GM18951 (cell line): Measurements from ENCODE around the gene KLHL2.

Experiments used
- POLR2A ChIP-seq: IDR thresholded peaks from 4 replicates; pipeline ENCODE4 v1.6.1; 2011; ENCODE audit warnings: mild to moderate bottlenecking; ENCODE audit not compliant: insufficient read length, insufficient read depth; ENCODE audit errors: extremely low read depth
- in situ Hi-C: fragments of 300-500 bp; cut with MboI; formaldehyde crosslinking; loops from one replicate; pipeline ENCODE4 v1.12.0; 2022; ENCODE audit warnings: low sequenced_read_pairs, mixed read lengths, inconsistent platforms; ENCODE audit not compliant: unreplicated experiment

The KLHL2 gene

DNA sequence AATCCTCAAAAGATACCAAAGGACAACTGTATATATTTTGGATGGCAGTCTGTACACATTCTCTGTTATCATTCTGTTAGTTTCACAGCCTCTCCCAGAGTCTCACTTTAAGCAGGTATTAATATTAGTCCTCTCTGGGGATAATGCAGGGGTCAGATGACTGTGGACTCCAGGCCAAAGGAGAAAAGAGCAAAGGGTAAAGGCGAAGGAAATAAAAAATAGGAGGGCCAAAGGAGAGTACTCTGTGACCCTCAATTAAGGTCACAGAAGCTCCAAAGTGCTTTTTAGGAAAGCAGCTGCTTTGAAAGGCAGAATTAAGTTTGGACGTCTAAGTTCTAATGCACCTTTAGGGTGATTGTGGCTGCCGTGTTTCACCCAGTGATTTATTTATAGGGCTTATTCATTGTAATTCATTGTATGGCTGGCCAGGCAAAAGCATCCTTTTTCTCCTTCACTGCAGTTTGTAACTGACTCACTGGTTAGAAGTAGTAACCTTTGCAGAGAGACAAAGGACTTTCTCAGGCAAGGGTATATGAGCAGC, 127.9 kb downstream of the KLHL2 start:
- in situ Hi-C loops = no loop called here

DNA sequence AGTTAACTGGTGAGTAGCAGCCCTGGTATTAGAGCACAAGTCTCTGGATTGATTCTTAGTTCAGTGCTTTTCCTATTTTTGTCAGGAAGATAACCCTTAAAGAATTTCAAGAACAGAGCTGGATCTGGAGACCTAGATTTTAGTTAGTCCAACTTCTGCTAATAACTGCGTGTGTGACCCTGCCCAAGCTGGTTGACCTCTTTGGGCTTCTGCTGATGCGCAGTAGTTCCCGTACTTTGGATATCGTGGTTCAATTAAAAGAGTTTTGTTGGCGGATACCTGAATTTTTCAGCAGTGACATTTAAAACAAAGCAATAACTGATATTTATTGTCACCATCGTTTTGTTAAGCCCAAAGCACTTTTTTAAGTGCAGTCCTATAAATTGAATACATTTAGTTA, 129.4 kb downstream of the KLHL2 start:
- no peak for TF ChIP-seq POLR2A
- in situ Hi-C loops = no loop called here

More for the DNA sequence above, 127.9 kb downstream of the KLHL2 start:
- no peak for TF ChIP-seq POLR2A

DNA sequence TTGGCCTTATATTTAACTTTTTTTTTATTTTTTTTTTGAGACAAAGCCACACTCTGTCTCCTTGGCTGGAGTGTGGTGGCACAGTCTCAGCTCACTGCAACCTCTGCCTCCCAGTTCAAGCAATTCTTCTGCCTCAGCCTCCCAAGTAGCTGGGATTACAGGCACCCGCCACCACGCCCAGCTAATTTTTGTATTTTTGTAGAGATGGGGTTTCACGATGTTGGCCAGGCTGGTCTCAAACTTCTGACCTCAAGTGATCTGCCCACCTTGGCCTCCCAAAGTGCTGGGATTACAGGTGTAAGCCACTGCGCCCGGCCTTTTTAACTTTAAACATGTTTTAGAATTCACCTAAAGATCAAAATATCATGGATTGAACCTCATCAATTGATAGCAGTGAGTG, 135.0 kb downstream of the KLHL2 start:
- in situ Hi-C loops = loop anchor here (10.0 kb wide), 1 partner anchor 208 kb away; no protein-coding TSS in a partner anchor

DNA sequence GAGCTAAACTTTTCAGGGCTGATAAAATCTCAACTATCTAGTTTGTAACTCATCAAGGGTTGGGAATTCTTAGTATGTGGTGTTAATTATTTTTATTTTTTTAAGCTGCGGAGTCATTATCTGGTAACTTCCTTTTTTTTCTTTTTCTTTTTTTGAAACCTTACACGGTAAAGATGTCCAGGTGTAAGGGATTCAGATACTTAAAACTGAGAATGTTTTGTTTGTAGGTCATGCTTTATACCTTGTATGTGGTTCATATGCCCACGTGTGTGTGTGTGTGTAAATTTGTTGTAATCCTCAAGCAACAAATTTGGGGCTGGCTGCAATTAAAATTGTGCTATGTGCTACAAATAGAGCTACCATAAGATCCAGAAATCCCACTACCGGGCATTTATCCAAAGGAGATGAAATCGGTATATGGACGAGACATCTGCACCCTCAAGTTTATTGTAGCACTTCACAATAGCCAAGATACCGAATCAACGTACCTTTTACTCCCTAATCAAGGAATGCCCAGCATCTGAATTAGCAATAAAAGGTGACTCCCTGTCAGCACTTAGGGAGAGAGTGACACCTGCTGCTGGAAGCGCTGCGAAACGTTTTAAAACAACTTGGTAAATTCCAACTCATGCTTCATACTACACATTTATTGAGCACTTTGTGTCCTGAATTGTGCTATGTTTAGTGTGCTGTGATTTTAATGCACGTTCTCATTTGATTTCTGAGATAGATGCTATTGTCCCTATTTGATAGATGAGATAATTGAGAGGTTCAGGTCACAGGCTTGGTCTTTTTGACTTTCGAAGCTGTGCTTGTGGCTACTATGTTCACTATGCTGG, 136.2 kb downstream of the KLHL2 start:
- TF ChIP-seq POLR2A = no peak
- in situ Hi-C loops = loop anchor here (10.0 kb wide), 1 partner anchor 209 kb away; no protein-coding TSS in a partner anchor

DNA sequence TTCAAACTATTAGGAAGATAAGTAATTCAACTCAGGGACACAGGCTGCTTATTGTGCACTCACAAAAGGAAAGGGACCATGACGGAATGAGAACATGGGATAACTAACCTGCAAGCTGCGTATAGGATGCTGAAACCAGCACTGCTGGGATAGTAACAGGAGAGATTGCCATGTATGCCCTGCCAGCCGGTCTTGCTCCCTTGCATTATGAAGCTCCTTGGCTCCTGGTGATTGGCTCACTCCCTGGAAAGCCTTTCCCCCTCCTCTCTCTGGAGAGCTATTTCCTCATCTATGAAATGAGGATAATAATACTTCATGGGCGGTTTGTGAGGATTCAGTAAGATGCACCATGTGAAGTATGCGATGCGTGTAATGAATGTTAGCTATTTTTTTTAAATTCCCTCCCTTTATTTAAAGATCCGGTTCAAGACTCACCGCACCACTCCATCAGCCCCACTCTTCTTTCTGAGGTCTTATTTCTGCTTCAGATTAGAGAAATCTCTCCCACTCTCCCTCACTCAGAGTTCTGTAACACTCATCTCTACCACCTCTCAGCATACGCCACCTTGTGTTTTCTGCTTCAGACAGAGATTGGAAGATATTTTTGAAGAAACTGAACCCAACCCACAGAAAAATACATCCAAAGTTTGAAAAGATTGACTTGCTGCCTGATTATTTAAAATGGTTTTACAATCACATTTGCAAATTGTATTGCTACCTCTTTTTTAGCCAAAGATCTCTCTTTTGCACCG, 138.5 kb downstream of the KLHL2 start:
- in situ Hi-C loops = loop anchor here (10.0 kb wide), 1 partner anchor 211 kb away; no protein-coding TSS in a partner anchor
- TF ChIP-seq POLR2A = no peak

DNA sequence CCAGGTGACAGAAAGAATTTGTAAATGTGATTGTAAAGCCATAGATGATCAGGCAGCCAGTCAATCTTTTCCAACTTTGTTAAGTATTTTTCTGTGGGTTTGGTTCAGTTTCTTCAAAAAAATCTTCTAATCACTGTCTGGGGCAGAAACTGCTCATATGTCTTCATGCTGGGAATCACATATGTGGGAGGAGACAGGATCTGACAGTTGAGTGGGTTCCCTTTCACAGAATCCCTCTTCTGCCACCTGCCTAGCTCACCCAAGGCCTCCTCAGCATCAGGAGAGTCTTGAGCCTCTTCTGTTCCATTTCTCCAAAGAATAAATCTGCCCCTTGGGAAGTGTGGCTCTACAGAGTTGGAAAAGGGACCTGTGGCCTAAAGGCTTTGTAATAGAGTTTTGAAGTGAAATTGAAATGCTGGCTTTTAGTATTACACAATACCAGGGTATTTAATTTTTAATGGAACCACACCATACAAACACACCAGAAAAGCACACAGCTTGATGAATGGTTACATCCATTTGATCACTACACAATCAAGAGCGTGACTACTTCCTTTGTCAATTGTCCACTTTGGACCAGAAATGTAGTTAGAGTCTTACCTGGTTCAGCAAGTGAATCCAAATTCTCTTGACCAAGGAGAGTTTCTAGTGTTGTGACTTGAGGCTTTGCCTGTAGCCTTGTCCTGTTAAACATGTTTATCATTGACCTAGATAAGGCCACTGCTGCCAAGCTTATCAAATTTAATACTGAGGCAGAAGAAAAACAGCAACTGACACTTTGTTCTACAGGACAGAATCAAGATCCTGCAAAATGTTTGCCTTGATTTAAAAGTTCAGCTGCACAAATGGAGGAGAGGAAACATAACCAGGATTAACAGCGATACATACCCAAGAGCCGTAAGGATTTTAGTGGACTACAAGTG, 140.5 kb downstream of the KLHL2 start:
- in situ Hi-C loops = loop anchor here (10.0 kb wide), 1 partner anchor 213 kb away; no protein-coding TSS in a partner anchor
- TF ChIP-seq POLR2A = no peak

DNA sequence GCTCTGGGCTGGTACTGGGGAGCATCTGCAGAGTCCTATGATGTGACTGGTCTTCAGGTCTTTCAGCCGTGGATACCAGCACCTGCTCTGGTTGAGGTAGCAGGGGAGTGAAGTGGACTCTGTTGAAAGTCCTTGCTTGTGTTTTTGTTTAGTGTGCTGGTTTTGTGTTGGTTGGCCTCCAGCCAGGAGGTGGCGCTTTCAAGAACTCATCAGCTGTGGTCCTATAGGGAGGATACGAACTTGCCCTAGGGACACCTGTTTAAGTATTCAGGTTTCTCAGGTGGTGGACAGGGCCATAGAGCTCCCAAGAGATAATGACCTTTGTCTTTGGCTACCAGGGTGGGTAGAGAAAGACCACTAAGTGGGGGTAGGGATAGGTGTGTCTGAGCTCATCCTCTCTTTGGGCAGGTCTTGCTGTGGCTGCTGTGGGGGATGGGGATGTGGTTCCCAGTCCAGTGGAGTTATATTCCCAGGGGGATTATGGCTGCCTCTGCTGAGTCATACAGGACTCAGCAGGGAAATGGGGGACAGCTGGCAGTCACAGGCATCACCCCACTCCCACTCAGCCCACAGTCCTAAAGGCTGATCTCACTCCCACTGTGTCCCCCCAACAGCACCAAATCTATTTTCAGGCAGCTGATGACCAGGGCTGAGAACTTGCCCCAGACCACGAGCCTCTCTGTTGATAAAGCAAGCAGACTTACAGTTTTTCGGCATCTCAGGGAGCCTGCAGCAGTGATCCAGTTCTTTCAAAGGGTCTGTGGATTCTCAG, 144.2 kb downstream of the KLHL2 start:
- TF ChIP-seq POLR2A = no peak
- in situ Hi-C loops = no loop called here

DNA sequence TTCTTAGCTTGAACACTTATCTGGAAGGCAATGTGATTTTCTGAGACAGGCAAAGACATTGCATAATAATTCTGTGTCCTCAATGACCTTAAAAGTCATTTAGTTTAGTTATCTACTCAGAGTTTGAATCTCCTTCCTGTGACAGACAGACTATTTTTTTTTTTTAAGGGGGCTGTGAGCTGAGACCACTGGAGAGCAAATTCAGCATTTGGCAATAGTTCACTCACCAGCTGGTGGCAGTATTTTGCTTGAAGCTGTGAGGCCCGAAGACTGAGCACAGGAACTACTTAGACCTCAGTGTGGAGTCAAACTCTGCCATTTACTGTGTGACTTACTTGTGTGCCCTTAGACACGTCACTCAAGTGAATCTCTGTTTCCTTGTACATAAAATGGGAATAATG, 148.5 kb downstream of the KLHL2 start:
- no peak for TF ChIP-seq POLR2A
- in situ Hi-C loops = no loop called here

DNA sequence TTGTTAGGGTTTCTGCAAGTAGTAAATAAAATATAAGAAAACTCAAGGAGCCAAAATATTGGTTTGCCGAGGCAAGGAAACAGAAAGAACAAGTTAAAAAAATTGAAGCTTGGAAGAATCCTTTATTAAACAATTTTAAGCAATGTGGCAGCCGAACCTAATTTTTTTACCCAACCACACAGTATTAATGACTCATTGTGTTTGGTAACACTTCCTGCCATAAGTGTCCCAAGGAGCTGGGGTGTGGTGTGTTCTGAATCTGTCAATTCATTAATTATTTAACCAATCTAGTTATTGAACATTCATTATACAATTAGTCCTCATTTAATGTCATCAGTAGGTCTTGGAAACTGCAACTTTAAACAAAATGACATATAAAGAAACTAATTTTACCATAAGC, 152.1 kb downstream of the KLHL2 start:
- in situ Hi-C loops = no loop called here
- TF ChIP-seq POLR2A = no peak

DNA sequence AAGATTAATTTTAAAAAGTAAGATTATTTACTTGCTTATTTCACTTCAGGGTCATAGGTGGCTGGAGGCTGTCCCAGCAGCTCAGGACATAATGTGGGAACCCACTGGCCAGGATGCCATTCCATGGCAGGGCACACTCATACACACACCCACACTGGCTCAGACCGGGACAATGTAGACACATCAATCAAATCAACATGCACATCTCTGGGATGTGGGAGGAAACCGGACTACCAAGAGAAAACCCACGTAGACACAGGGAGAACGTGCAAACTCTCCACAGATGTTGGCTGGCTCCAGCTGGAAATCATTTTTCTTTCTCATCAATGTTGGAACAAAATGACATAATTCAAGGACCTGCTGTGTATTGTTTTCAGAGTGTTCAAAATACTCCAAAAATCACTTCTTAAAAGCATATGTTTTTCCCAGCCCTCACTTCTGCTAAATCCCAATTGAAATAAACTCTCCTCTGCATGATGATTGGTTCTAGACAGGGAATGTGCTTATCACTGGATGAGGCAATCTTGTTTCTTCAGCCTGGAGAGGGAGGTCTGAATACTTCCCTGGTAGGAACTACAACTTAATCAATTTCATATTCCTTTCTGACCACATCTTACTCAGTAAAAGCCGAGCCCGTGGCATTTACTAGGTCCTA, 152.8 kb downstream of the KLHL2 start:
- in situ Hi-C loops = no loop called here
- TF ChIP-seq POLR2A = no peak

DNA sequence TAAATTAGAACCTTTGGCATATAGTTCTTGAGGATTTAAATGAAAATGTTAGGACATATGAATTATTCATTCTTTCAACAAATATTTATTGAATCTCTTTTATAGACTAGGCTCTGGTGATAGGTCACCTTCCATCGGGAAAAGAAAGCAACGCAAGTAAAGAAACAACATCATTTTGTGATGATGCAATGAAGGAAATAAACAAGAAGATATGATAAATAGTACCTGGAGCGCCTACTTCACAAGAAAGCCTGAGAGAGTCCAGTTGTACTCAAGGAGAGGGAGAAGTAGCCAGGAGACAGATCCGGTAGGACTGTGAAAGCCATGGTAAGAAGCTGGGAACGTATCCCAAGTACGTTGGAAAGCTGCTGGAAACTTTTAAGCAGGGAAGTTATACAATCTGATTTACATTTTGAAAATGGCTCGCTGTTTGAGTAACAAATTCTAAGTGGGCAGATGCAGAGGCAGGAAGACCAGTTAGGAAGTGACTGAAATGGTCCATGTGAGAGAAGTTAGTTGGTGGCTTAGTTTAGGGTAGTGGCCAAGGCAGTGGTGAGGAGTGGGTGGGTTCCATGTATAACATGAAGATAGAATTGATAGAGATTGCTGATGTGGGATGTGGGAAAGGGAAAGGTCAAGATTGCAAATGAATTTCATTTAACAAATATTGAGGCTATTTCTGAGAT, 153.8 kb downstream of the KLHL2 start:
- in situ Hi-C loops = no loop called here
- TF ChIP-seq POLR2A = no peak

DNA sequence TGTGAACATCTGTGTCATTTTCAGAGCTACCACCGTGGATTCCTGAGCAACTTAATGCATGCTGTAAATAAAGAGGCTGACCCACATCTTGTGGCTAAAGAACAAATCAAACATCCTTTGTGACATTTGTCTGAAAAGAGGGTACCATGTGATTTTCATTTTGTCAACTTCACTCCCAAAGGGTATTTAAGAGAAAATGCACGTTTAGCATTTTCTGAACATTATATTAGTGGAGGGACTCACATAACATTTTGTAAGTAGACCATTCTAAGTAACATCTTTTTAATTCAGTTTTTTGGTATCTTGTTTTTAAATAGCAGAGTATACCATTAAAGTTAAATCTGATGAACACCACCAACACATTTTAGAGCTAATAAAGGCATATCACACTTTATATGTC, 154.4 kb downstream of the KLHL2 start:
- in situ Hi-C loops = no loop called here
- no peak for TF ChIP-seq POLR2A
